Measurements from ENCODE around the gene KCNQ1OT1. TPM values are rescaled to one million over a fixed set of nuclear protein-coding genes. Genes with fewer than 3 reads are reported as not detected.

KCNQ1OT1 gene
- total and polyA plus RNA-seq, 9 of the 15 experiments (the other 6 are each of a cell fraction or from before 2014, with no cell fraction given): 0.04 to 2.3 (median 0.74) TPM

GRCh38 chr11:2580061-2580421, 119.8 kb downstream of the KCNQ1OT1 start (continued):
- TF ChIP-seq USF2 (CRISPR knock-in tag; IDR thresholded peaks at IDR 0.05): no peak
- no peak for TF ChIP-seq ZBTB8A (IDR thresholded peaks at IDR 0.05; ENCODE audit: partially characterized antibody)
- TF ChIP-seq ELF1 (tag; IDR thresholded peaks at IDR 0.05): no peak
- TF ChIP-seq, protein P1, sequence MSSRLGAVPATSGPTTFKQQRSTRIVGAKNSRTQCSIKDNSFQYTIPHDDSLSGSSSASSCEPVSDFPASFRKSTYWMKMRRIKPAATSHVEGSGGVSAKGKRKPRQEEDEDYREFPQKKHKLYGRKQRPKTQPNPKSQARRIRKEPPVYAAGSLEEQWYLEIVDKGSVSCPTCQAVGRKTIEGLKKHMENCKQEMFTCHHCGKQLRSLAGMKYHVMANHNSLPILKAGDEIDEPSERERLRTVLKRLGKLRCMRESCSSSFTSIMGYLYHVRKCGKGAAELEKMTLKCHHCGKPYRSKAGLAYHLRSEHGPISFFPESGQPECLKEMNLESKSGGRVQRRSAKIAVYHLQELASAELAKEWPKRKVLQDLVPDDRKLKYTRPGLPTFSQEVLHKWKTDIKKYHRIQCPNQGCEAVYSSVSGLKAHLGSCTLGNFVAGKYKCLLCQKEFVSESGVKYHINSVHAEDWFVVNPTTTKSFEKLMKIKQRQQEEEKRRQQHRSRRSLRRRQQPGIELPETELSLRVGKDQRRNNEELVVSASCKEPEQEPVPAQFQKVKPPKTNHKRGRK (tag; IDR thresholded peaks at IDR 0.05): no peak
- TF ChIP-seq THRAP3 (IDR thresholded peaks at IDR 0.05; ENCODE audit: borderline replicate concordance): no peak
- no peak for TF ChIP-seq MAFF (IDR thresholded peaks at IDR 0.05; ENCODE audit: low read length)
- no peak for TF ChIP-seq CHCHD3 (CRISPR knock-in tag; IDR thresholded peaks at IDR 0.05)
- no peak for TF ChIP-seq HMGN3 (IDR thresholded peaks at IDR 0.05; ENCODE audit: borderline replicate concordance, extremely low read depth, insufficient read length, low read depth, low read length)
- TF ChIP-seq SP1 (CRISPR knock-in tag; IDR thresholded peaks at IDR 0.05): no peak
- no peak for TF ChIP-seq RBBP5 (IDR thresholded peaks at IDR 0.05; ENCODE audit: borderline replicate concordance, insufficient read depth, low read length, poor library complexity, severe bottlenecking)
- no peak for TF ChIP-seq ZNF324 (CRISPR knock-in tag; IDR thresholded peaks at IDR 0.05)
- TF ChIP-seq CEBPG (CRISPR knock-in tag; IDR thresholded peaks at IDR 0.05): no peak
- TF ChIP-seq CEBPG (tag; conservative IDR thresholded peaks at IDR 0.05 in 1 of 2, IDR thresholded peaks at IDR 0.05 in 1 of 2): no peak
